OCI-M2 (cell line): ENCODE data around the gene GPHA2.

ENCODE experiments used
- DNase-seq: peaks from one replicate; lab custom pipeline; 2025; ENCODE audit not compliant: unreplicated experiment; lab: John Stamatoyannopoulos, UW

GPHA2 gene

GRCh38 chr11:64911689-64912088 is 24.0 kb downstream of the GPHA2 start:
- DNase-seq, result no peak

DNA sequence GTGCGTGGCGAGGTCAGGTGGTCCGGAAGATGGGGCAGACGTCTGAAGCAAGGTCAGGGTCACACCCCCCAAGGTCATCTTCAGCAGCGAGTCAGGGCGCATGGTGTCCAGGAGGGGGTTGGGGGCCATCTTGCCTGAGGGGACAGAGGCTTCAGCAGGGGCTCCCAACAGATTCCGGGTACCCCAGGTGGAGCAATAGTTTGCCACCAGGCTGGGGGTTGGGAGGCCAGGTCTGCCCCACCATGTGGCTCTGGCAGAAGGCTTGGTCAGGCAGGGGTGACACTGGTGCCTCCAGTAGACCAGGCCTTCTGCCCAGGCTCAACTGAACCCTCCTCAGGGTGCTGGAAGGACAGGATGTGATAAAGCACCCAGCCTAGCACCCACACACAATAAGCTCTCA is 24.6 kb downstream of the GPHA2 start:
- DNase-seq, result no peak

GRCh38 chr11:64910451-64911093 is 25.1 kb downstream of the GPHA2 start:
- DNase-seq, result no peak

DNA sequence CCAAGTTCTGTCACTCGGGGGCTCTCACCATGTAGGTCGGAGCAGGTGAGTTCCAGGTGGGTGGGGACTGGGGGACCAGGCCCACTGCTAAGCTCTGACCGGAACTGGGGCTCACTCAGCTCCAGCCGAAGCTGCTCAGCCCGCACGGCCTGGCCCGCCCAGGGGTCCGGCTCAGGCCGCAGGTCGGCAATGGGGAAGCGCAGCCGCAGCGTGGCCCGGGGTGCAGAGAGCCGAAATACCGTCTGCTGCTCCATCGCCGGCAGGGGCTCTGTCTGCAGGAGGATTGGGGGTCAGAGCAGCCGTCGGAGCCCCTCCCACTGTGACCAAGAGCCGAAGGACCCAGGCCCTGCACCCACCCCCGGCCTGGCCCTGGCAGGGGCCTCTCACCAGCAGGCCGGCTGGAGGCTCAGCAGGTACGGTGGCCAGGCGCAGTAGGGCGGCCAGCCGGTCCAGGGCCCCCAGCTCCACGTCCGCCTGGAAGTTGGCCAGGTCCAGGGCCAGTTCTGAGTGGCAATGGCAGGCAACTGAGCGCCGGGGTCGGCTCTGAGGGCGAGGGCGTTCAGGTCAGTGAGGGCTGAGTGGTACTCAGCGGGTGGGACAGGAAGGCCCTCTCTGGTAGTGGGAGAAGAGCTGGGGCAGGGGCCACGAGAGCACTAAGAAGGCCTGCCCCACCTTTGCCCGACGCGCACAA is 25.9 kb downstream of the GPHA2 start:
- no peak for DNase-seq

- DNase-seq, result no peak
Measured at GRCh38 chr11:64908766-64909165, 26.9 kb downstream of the GPHA2 start.

DNA sequence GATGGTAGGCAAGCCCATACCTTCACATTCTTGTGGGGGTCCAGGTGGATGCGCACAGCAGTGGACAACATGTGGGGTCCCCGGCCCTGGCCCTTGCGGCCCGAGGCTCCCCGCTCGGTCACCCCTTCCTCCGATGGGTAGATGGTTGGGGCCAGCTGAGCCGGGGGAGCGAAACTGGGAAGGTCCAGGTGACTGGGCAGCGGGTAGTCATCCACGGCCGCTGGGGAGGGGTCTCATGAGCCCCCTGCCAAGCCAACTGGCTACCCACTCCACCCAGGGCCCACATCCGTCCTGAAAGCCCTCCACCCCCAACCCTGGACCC is 29.4 kb downstream of the GPHA2 start:
- DNase-seq, result no peak

DNA sequence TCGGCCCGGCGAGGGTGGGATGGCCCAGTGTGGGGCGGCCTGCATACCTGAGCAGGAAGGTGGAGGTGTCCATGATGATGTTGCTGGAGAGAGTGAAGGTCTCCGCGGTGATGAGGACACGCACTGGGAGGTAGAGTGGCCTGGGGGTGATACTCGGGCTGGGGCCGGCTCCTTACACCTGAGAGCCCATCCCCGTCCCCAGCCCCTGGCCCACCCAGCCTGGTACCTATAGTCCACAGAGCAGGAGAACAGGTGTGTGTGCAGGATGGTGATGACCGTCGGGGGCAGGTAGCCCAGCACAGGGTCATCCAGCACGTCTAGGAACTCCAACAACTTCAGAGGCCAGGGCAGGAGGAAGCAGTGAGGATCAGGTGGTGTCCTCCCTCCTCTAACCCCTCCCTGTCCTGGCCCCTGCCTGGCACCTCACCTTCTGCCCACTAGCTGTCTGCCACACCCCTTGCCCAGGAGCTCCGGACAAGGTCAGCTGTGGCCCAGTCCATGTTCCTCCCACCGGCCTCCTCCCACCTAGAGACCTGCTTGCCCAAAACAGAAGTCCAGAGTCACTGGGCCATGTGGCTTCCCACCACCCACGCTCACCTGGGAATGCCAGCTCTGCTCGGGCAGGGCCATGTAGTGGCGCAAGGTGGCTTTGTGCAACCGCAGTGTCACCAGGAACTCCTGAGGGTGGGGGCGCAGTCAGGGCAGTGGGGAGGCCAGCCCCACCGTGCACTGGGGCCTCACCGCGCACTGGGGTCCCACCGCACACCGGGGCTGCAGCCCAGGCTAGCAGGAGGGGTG is 30.0 kb downstream of the GPHA2 start:
- no peak for DNase-seq

DNA sequence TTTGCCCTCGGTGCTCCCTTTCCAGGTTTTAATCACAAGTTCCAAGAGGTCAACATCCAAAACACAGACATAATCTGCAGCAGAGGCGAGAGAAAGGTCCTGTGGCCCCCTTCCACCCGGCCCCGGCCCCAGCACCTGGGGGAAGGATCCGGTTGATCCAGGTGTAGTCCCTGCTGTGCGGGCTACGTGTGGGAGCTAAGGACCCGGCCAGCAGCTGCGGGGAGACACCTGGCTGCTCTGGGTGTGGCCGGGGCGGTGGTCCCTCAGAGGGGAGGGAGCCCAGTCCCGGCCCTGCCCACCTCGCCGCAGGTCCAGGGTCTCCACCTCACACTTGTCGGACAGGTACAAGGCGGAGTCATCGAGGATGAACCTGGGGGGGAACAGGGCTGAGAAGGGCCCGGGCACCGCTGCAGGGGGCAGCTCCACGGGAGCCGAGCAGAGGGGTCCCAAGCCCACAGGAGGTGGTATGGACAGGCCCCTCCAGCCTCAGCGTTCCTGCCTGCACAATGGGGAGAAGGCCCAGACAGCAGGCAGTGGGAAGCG is 32.3 kb downstream of the GPHA2 start:
- DNase-seq, result no peak

DNA sequence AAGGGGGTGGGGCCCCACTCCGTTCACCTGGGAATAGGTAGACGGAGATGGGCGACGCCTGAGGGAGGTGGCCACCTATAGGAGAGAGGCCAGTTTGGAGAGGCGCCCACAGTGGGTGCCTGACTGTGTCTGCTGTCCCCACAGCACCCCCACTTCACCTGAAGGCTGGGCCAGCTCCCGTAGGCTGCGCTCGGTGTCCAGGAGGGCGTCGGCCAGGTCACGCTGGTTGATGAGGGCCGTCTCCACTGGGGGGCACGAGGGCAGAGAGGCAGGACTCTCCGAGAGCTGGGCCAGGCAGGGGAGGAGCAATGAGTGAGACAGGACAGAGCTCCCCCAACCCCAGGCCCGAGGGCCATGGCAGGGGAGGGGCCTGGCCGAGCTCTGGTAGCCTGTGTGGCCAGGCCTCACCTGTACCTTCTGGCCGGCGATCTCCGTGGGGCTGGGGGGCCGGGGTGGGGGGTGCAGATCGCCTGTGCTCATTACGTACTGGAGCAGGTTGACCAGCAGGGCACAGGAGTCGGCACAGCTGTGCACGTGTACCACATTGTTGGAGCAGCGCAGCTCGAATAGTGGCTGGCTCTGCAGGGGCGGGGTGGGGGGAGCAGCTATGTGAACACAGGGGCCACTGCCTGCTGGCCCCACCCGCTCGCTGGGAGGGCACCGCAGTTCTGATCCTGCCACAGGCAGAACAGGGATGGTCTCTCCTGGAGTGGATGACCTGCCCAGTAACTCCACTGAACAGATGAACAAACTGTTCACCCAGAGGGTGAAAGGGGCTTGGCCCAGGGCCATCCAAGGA is 33.4 kb downstream of the GPHA2 start:
- DNase-seq, result no peak

DNA sequence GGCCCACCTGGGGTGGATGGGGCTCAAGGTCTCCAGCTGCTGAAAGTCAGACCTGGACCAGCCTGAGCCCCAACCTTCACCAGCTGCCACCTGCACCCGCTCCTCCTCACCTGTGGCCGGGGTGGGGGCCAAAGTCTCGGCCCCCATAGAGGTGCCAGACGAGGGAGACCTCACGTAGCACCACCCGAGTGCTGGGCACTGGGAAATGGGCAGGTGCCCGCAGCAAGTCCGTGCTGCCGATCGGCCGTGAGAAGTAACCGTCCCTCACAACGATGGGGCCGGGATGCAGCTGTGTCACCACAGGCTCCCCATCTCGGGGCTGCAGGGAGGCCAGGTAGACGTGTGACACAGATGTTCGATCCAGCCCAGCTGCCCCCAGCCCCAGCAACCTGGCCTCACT is 34.9 kb downstream of the GPHA2 start:
- DNase-seq, result no peak

DNA sequence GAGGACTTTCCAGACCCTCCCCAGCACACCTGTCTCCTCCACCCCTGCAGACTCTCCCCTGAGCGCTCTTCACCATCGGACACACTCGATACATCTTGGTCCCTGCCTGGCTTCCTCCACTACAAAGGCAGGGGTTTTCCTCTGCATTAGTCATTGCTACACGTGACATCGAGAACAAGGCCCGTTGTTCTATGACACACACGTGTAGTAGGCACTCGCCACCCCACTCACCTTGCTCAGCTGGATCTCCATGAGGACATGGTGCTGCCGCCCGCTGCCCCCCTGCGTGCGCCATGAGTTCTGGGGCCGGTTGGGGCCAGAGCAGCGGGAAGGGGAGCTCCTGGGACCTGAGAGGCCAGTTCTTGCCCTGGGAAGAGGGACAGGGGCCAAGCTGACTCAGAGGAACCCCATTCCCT is 35.4 kb downstream of the GPHA2 start:
- DNase-seq, result no peak

GRCh38 chr11:64898541-64898940 is 37.2 kb downstream of the GPHA2 start:
- no peak for DNase-seq

DNA sequence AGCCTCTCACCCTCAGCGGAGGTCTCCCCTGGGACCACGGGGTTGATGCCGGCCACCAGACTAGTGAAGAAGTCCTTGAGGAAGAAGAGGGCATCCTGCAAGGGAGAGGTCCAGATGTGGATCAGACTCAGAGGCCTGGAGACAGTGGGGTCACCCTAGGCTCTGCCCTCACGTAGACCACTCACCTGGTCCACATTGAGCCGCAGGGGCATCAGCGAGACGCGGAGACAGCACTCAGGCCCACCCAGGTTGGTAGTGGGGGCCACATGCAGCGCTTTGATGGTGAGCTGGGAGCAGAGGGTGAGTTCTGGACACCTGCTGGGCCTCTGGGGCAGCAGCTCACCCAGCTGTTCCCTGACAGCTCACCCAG is 37.6 kb downstream of the GPHA2 start:
- DNase-seq, result no peak

DNA sequence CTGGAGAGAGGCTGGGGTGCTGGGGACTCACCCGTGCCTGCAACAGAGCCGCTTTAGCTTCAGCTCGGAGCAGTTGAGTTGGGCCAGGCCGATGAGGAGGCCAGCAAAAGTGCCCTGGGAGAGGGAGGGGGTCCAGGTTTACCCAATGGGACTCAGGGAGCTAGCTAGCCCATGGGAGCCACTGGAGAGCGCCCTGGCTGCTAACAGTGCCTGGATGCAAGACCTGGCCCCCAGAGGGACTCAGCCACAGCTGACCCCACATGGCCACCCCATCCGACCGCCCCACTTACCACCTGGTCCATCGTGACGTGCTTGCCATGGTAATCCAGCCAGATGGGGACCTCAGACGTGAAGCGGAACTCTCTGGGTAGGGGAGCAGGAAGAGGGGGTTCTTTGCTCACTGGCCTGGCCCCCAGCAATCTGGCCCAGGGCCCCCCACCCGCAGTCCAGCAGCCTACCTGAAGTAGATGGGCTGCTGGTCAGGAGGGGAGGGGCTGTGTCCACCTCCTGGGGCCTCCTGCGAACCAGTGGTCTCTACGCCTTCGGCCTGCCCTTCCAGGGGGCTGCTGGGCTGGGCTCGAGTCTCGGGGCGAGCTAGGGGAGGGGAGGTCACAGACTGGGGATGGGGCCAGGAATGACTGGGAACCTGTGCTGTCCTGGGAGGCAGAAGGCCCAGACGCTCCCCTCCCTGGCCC is 38.2 kb downstream of the GPHA2 start:
- no peak for DNase-seq

GRCh38 chr11:64896448-64897022 is 39.2 kb downstream of the GPHA2 start:
- no peak for DNase-seq

GRCh38 chr11:64894812-64895452 is 40.8 kb downstream of the GPHA2 start:
- no peak for DNase-seq

GRCh38 chr11:64894070-64894811 is 41.5 kb downstream of the GPHA2 start:
- DNase-seq, result no peak

DNA sequence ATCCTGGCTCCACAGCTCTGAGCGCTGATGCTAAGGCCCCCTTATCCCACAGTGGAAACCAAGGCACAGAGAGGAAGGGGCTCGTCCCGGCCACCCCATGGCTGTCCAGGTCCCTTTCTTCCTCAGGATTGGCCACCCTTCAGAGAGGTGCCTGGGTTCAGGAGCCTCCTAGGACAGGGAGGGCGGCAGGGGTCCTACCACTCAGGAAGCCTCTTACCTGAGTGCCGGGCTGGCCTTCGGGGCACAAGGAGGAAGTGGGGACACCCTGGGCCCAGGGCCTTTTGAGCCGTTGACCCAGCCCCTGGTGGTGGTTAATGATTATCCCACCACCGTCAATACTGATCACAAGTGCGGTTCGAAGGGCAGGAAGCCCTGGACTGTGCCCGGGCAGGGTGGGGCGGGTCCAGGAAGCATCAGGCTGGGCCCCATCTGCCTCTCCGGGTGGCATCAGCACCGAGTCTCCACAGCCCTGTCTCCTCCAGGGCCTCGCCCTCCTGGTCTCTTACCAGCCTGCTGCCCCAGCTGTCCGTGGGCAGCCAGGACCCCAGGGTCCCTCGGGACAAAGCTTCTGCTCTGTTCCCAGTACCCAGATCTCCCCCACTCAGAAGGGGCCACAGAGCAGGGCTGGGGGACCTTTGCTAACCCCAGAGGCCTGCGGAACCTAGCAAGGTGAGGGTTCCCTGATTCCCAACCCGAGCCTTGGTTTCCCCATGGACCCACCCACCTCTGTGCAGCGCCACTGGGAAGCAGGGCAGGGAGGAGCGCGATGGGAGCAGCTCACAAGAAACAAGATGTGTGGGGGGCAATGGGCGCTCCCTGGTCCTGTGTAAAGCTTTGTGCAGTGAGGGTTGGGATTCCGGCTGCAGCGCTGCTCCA is 42.3 kb downstream of the GPHA2 start:
- DNase-seq, result no peak
